GM19043 (cell line): Measurements from ENCODE around the gene GARIN1A.

Source experiments
- ATAC-seq: cut with Tn5 transposase; IDR thresholded peaks from one replicate; pipeline ENCODE4 v1.9.1; 2021; ENCODE audit warnings: low read depth; ENCODE audit not compliant: unreplicated experiment

GARIN1A gene

GRCh38 chr7:128710481-128710880 lies 38.4 kb downstream of the GARIN1A start:
- no peak for ATAC-seq

GRCh38 chr7:128713794-128714193 lies 41.7 kb downstream of the GARIN1A start:
- ATAC-seq, result no peak

GRCh38 chr7:128714701-128715495 lies 42.8 kb downstream of the GARIN1A start:
- no peak for ATAC-seq

- ATAC-seq, result no peak
Measured at GRCh38 chr7:128718967-128719642, 47.0 kb downstream of the GARIN1A start.

- ATAC-seq, result no peak
Measured at GRCh38 chr7:128721376-128721775, 49.3 kb downstream of the GARIN1A start.
